OCI-LY7 (cell line): ENCODE results near the gene HERC2.

Experiments used
- CTCF ChIP-seq: fragments of 200-600 bp; sonication (generic); conservative IDR thresholded peaks from 2 replicates; pipeline ENCODE4 v1.5.1; 2014; ENCODE audit warnings: mild to moderate bottlenecking, antibody characterized with exemption, low read length, moderate library complexity, mixed read lengths
- EZH2phosphoT487 ChIP-seq: fragments of 200-600 bp; sonication (generic); IDR thresholded peaks from 2 replicates; pipeline ENCODE4 v1.6.1; 2018; ENCODE audit warnings: low read depth, borderline replicate concordance, mild to moderate bottlenecking, mixed run types, antibody characterized with exemption, low read length, moderate library complexity, mixed read lengths

GRCh38 chr15:28093752-28094535, 228.0 kb downstream of the HERC2 start:
- TF ChIP-seq CTCF (no peak), EZH2phosphoT487 (no peak)
